Stomach (tissue), 4 donors: ENCODE results near the gene CDC5L.

Experiments
- CTCF ChIP-seq, 7 experiments: fragments of 450-650 bp in 4 of 7; fragments of 200-600 bp in 3 of 7; sonication (generic) in 3 of 7; IDR thresholded peaks; one replicate each; pipeline ENCODE4 v1.5.1; 2016 to 2019; ENCODE audit warnings: antibody characterized with exemption in 7 of 7, control low read depth in 2 of 7, mild to moderate bottlenecking in 1 of 7
- EP300 ChIP-seq: sonication (generic); formaldehyde crosslinking; IDR thresholded peaks from one replicate; pipeline ENCODE4 v1.6.1; 2017; ENCODE audit warnings: antibody characterized with exemption
- POLR2A ChIP-seq, 4 donors: fragments of 450-650 bp; IDR thresholded peaks; one replicate each; pipeline ENCODE4 v1.6.1; 2016; ENCODE audit warnings: antibody characterized with exemption in 4 of 4, control low read depth in 2 of 4, mild to moderate bottlenecking in 1 of 4, moderate library complexity in 1 of 4
- POLR2AphosphoS5 ChIP-seq, 3 donors: sonication (generic); formaldehyde crosslinking; IDR thresholded peaks; one replicate each; pipeline ENCODE4 v1.6.1; 2016; ENCODE audit warnings: antibody characterized with exemption in 3 of 3

- TF ChIP-seq POLR2A (IDR thresholded peaks at IDR 0.05), result no peak
- TF ChIP-seq CTCF (IDR thresholded peaks at IDR 0.05), result peak in 5 of 7 experiments; percentile 65 to 87 (median 74)
- TF ChIP-seq POLR2AphosphoS5 (IDR thresholded peaks at IDR 0.05), result no peak
- no peak for TF ChIP-seq EP300
Measured at GRCh38 chr6:44456070-44456965, 68.8 kb downstream of the CDC5L start.
